Liver (tissue), 9 donors: Measurements from ENCODE around the gene DGKA. TPM values are rescaled to one million over a fixed set of nuclear protein-coding genes. Genes with fewer than 3 reads are reported as not detected.

Experiments
- DNase-seq: peaks from one replicate; pipeline ENCODE4 v3.0.0-alpha.2; 2017; ENCODE audit warnings: low spot score
- H3K27ac ChIP-seq, 2 donors: one replicate each; pipeline ENCODE4 v1.7.0; 2013; ENCODE audit warnings: inconsistent platforms in 2 of 2, low read length in 2 of 2, control low read depth in 1 of 2, low read depth in 1 of 2, mild to moderate bottlenecking in 1 of 2
- H3K27me3 ChIP-seq, 4 donors: one replicate each; pipeline versions ENCODE4 v1.6.1 to v1.7.0; 2013; ENCODE audit warnings: low read length in 3 of 4, inconsistent platforms in 1 of 4, mild to moderate bottlenecking in 1 of 4, moderate library complexity in 1 of 4; ENCODE audit not compliant: control insufficient read depth in 4 of 4, insufficient read depth in 4 of 4
- H3K36me3 ChIP-seq, 4 donors: one replicate each; pipeline versions ENCODE4 v1.6.1 to v1.7.0; 2013; ENCODE audit warnings: low read length in 3 of 4, mild to moderate bottlenecking in 3 of 4, low read depth in 1 of 4, moderate library complexity in 1 of 4; ENCODE audit not compliant: control insufficient read depth in 4 of 4, insufficient read depth in 3 of 4
- H3K4me1 ChIP-seq, 4 donors: one replicate each; pipeline versions ENCODE4 v1.6.1 to v1.7.0; 2013; ENCODE audit warnings: low read length in 3 of 4, mild to moderate bottlenecking in 3 of 4, moderate library complexity in 1 of 4; ENCODE audit not compliant: control insufficient read depth in 4 of 4, insufficient read depth in 4 of 4
- H3K4me3 ChIP-seq, 3 donors: one replicate each; pipeline versions ENCODE4 v1.6.1 to v1.7.0; 2013; ENCODE audit warnings: low read length in 3 of 3, control low read depth in 1 of 3, low read depth in 1 of 3, mild to moderate bottlenecking in 1 of 3
- H3K9ac ChIP-seq, 2 donors: one replicate each; pipeline ENCODE4 v1.7.0; 2013; ENCODE audit warnings: low read length in 2 of 2, mild to moderate bottlenecking in 2 of 2, moderate library complexity in 2 of 2, control low read depth in 1 of 2, low read depth in 1 of 2
- H3K9me3 ChIP-seq, 4 donors: one replicate each; pipeline versions ENCODE4 v1.6.1 to v1.7.0; 2013; ENCODE audit warnings: low read length in 3 of 4; ENCODE audit not compliant: control insufficient read depth in 4 of 4
- EGR1 ChIP-seq, 2 donors: IDR thresholded peaks; 2 replicates each; pipeline ENCODE4 v1.6.1; 2016 to 2018; ENCODE audit warnings: antibody characterized with exemption in 2 of 2, low read depth in 2 of 2
- GABPA ChIP-seq, 2 donors: IDR thresholded peaks in 1 of 2; conservative IDR thresholded peaks in 1 of 2; 2 replicates each; pipeline ENCODE4 v1.6.1; 2016; ENCODE audit warnings: antibody characterized with exemption in 2 of 2, mild to moderate bottlenecking in 1 of 2, moderate library complexity in 1 of 2
- HNF4A ChIP-seq, 2 donors: conservative IDR thresholded peaks; 2 replicates each; pipeline ENCODE4 v1.6.1; 2016; ENCODE audit warnings: antibody characterized with exemption in 2 of 2, mild to moderate bottlenecking in 2 of 2
- HNF4G ChIP-seq: IDR thresholded peaks from 2 replicates; pipeline ENCODE4 v1.6.1; 2016; ENCODE audit warnings: antibody characterized with exemption
- JUND ChIP-seq, 2 donors: IDR thresholded peaks; 2 replicates each; pipeline ENCODE4 v1.6.1; 2016; ENCODE audit warnings: antibody characterized with exemption in 2 of 2
- RAD21 ChIP-seq, 2 donors: IDR thresholded peaks; 2 replicates each; pipeline ENCODE4 v1.6.1; 2016; ENCODE audit warnings: antibody characterized with exemption in 2 of 2, mild to moderate bottlenecking in 2 of 2
- RXRA ChIP-seq, 2 donors: IDR thresholded peaks; 2 replicates each; pipeline ENCODE4 v1.6.1; 2017 to 2018; ENCODE audit warnings: antibody characterized with exemption in 2 of 2, mild to moderate bottlenecking in 1 of 2
- TAF1 ChIP-seq: conservative IDR thresholded peaks from 2 replicates; pipeline ENCODE4 v1.6.1; 2016; ENCODE audit warnings: antibody characterized with exemption, mild to moderate bottlenecking
- YY1 ChIP-seq: IDR thresholded peaks from 2 replicates; pipeline ENCODE4 v1.6.1; 2016; ENCODE audit warnings: antibody characterized with exemption, mild to moderate bottlenecking
- WGBS: extraction: QIAGEN DNeasy Blood & Tissue Kit; methylation state at CpG from one replicate; pipeline ENCODE4 v1.1.7; 2013; 5-methylcytosine and 5-hydroxymethylcytosine counted together
- polyA plus RNA-seq, 2 donors: library from polyadenylated mRNA; stranded (reverse) in 1 of 2; unstranded in 1 of 2; fragments of 200-250 nt in 1 of 2; fragments of >200 nt in 1 of 2; fragmentation: Nextera tagmentation in 1 of 2; extraction: Ambion mirVana in 1 of 2; gene quantifications; one replicate each; pipeline versions ENCODE4 v1.2.1 to v1.2.3, GENCODE V29; 2013 to 2015
- total RNA-seq, 2 donors: library from RNA; depleted of rRNA; stranded (reverse); fragments of >200 nt; gene quantifications; one replicate each; pipeline ENCODE4 v1.2.3, GENCODE V29; 2014
- TF ChIP-seq, protein P1 (sequence below): IDR thresholded peaks from 2 replicates; pipeline ENCODE4 v1.6.1; 2016; ENCODE audit warnings: antibody characterized with exemption
- TF ChIP-seq, protein P2 (sequence below): IDR thresholded peaks from 2 replicates; pipeline ENCODE4 v1.6.1; 2016; ENCODE audit warnings: antibody characterized with exemption, mild to moderate bottlenecking
- TF ChIP-seq, protein P3 (sequence below): IDR thresholded peaks from 2 replicates; pipeline ENCODE4 v1.6.1; 2016; ENCODE audit warnings: antibody characterized with exemption
- TF ChIP-seq, protein P4 (sequence below): fragments of 150-350 bp; IDR thresholded peaks from 2 replicates; pipeline ENCODE4 v1.5.1; 2017; ENCODE audit warnings: improper control_type of control experiment, low read depth, low read length; ENCODE audit not compliant: missing input control
- donor health status: healthy.
- donor health status: healthy.
- donor health status: healthy.
- donor health status: healthy.
- donor health status: healthy.

DGKA gene
- total and polyA plus RNA-seq, 4 donors = 2.1 to 10.5 (median 5.1) TPM

DNA sequence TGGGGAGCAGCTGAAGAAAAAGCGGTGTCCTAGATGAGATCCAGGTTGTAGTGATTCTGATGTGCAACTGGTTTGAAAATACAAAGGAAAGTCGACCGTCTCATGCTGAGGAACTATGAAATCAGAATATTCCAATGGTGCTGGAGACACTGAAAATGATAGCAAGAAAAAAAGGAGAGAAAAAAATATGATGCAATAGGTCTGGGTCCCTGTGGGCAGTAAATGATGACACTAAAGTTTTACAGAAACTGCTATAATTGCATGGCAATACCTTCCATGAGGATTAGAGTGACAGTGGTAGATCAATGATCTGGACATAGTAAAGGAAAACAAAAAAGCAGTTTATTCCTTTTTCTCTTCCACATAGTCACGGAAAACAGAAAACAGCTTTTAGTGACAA lies 5.6 kb upstream of the DGKA start:
- Histone ChIP-seq H3K4me1 (peaks cover 6 to 29% (median 21%) of the 10 kb centered on the region in 4 donors), H3K4me3 (no peak overlapping the region), H3K9me3 (no peaks in the 10 kb centered on the region), H3K9ac (no peak overlapping the region), H3K27ac (no peak overlapping the region), H3K27me3 (no peaks in the 10 kb centered on the region), H3K36me3 (peaks cover 0 to 6% (median 2%) of the 10 kb centered on the region in 4 donors)
- no peak for DNase-seq
- TF ChIP-seq, protein P1, sequence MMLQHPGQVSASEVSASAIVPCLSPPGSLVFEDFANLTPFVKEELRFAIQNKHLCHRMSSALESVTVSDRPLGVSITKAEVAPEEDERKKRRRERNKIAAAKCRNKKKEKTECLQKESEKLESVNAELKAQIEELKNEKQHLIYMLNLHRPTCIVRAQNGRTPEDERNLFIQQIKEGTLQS = no peak
- TF ChIP-seq, protein P2, sequence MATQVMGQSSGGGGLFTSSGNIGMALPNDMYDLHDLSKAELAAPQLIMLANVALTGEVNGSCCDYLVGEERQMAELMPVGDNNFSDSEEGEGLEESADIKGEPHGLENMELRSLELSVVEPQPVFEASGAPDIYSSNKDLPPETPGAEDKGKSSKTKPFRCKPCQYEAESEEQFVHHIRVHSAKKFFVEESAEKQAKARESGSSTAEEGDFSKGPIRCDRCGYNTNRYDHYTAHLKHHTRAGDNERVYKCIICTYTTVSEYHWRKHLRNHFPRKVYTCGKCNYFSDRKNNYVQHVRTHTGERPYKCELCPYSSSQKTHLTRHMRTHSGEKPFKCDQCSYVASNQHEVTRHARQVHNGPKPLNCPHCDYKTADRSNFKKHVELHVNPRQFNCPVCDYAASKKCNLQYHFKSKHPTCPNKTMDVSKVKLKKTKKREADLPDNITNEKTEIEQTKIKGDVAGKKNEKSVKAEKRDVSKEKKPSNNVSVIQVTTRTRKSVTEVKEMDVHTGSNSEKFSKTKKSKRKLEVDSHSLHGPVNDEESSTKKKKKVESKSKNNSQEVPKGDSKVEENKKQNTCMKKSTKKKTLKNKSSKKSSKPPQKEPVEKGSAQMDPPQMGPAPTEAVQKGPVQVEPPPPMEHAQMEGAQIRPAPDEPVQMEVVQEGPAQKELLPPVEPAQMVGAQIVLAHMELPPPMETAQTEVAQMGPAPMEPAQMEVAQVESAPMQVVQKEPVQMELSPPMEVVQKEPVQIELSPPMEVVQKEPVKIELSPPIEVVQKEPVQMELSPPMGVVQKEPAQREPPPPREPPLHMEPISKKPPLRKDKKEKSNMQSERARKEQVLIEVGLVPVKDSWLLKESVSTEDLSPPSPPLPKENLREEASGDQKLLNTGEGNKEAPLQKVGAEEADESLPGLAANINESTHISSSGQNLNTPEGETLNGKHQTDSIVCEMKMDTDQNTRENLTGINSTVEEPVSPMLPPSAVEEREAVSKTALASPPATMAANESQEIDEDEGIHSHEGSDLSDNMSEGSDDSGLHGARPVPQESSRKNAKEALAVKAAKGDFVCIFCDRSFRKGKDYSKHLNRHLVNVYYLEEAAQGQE = no peak
- TF ChIP-seq RXRA (IDR thresholded peaks at IDR 0.05) (no peak), EGR1 (IDR thresholded peaks at IDR 0.05; ENCODE audit: low read depth in 2 of 2) (no peak), HNF4A (conservative IDR thresholded peaks at IDR 0.05) (no peak), TAF1 (no peak), GABPA (IDR thresholded peaks at IDR 0.05 in 1 of 2, conservative IDR thresholded peaks at IDR 0.05 in 1 of 2) (no peak), RAD21 (IDR thresholded peaks at IDR 0.05) (no peak), YY1 (no peak), JUND (IDR thresholded peaks at IDR 0.05) (no peak), HNF4G (no peak)
- TF ChIP-seq, protein P3, sequence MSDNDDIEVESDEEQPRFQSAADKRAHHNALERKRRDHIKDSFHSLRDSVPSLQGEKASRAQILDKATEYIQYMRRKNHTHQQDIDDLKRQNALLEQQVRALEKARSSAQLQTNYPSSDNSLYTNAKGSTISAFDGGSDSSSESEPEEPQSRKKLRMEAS = no peak
- TF ChIP-seq, protein P4, sequence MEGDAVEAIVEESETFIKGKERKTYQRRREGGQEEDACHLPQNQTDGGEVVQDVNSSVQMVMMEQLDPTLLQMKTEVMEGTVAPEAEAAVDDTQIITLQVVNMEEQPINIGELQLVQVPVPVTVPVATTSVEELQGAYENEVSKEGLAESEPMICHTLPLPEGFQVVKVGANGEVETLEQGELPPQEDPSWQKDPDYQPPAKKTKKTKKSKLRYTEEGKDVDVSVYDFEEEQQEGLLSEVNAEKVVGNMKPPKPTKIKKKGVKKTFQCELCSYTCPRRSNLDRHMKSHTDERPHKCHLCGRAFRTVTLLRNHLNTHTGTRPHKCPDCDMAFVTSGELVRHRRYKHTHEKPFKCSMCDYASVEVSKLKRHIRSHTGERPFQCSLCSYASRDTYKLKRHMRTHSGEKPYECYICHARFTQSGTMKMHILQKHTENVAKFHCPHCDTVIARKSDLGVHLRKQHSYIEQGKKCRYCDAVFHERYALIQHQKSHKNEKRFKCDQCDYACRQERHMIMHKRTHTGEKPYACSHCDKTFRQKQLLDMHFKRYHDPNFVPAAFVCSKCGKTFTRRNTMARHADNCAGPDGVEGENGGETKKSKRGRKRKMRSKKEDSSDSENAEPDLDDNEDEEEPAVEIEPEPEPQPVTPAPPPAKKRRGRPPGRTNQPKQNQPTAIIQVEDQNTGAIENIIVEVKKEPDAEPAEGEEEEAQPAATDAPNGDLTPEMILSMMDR = no peak
- WGBS = 87% methylated on average over 4 of the region's 4 CpGs

DNA sequence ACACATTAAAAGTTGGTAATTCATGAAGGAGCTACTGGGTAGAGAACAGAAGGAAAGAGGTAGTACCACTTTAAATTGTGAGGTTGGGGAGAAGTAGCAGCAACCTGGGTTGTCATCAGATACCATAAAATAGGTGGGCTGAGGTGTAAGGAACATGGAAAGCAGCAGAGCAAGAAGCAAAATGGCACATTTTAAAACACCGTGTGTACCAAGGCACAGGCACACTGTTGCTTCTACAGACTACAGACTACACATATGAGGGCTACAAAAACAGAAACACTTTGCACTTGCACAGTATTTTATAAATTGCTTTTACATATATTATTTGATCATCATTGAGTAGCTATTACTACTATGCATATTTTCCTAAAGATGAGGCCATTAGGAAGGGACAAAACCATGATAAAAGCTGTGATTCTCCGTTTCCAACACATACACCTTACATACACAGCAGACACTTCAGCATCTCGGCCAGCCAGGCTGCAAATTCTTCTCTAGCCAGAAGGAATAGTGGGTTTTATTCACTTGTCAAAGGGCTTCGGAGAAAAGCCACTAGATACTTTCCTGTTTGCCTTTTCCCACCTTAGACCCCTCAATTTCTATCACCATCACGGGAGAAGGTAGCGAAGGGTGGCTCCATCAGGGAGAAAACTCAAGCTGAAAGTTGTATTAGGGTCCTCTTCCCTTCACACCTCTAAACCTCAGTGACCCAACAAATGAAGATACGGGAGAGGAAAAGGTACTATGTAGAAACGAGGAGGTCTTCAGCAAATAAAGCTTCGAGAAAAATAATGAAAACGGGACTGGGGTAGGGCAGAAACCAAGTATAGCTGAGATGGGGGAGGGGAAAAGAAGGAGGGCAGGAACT lies 4.9 kb upstream of the DGKA start:
- peaks cover 0 to 6% (median 1%) of the 10 kb centered on the region in 4 donors for H3K36me3 ChIP-seq
- WGBS = 24% methylated on average over 10 of the region's 10 CpGs
- H3K4me3 ChIP-seq = peak overlapping the region; percentile 84 to 98 (median 95)
- no peak for DNase-seq
- peaks cover 6 to 32% (median 20%) of the 10 kb centered on the region in 4 donors for H3K4me1 ChIP-seq
- H3K9me3 ChIP-seq = no peaks in the 10 kb centered on the region
- TF ChIP-seq RAD21 (IDR thresholded peaks at IDR 0.05) (no peak), GABPA (IDR thresholded peaks at IDR 0.05 in 1 of 2, conservative IDR thresholded peaks at IDR 0.05 in 1 of 2) (no peak)
- peak overlapping the region; percentile 92 to 96 for H3K27ac ChIP-seq
- peak overlapping the region; percentile 74 to 83 for H3K9ac ChIP-seq
- no peaks in the 10 kb centered on the region for H3K27me3 ChIP-seq
